ENCODE measurements around the gene PRR20G.

The PRR20G gene

DNA sequence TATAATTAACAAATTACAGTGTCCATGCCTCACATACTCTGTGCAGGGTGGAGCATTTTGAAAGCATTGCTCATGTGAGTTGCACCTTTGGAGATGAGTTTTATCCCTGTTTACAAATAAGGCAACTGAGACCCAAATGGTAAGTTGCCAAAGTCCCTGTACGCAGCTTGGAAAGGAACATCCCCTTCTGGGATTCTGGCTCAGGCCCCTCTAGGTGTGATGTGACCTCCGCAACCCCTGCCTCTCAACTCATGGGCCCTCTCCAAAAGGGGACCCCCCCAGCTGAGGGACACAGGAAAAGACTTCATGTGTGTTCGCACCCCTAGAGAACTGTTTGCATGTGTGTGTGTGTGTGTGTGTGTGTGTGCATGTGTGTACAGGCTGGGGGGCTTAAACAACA, 25.3 kb downstream of the PRR20G start:
- no peak for DNase-seq

DNA sequence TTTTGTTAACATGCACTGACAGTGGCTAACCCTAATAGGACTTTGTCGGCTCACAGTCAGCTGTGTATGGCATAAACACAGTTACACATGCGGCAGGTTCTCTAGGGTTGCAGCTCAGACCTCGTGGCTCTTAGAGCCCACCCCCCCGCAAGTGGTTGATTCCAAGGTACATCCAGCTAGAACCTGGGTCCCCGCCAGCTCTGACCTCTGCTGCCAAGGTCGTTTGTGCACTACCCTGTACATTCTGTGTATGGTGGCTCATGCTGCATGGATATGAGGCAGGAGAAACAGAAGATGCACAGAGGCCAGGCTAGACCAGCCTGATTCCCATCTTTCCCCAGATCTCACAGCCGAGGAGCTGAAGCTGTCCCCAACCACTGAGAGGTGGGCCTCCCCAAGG, 25.9 kb downstream of the PRR20G start:
- DNase-seq, result no peak

DNA sequence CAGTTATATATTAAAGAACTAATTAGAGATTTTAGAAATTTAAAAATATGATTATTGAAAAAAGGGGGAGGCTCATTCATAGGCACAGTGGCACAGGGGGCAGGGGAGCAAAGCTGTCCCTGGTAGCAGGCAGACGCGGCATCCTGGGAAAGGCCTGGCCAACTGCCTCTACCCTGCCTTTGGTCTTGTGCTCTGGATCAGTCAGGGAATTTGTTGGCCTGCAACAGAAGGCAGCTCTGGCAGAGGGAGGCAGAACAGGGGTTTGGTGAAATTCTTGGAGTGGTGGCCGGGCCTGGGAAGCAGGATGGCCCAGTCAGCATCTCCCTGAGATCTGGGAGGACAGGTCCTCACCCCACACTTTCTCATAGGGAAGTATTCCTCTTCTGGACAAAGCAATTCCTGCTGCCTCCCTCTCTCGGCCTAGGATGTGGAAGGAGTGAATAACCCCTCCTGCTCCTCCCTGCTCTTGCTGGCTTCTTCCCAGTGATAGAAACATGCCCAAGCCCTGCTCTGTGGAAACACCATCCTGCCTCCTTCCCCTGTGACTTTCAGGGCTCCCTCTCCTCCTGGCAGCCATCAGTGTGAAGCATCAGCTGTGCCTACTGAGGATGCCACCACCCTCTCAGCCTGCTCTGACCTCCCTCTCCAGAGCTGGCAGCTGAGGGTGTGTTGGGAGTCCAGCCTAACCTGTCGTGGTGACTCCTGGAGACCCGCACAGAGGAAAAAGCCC, 26.9 kb downstream of the PRR20G start:
- DNase-seq, result no peak

DNA sequence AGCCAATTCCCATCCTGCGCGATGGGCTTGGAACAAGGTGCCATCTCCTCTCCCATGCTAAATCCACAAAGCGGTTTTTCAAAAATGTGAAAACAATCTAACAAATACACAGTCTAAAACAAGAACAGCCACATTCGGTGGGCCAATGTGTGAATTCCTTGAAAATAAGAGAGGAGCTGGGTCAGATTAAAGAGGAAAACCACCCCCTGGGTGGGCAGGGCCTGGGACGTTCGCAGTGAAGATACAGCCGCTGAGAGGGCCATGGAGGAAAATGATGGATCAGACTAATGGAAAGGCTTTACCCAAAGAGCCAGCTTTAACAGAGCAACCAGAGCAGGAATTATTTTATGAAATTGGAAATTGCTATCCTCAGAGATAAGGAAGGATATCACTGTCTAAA, 27.4 kb downstream of the PRR20G start:
- DNase-seq, result no peak

DNA sequence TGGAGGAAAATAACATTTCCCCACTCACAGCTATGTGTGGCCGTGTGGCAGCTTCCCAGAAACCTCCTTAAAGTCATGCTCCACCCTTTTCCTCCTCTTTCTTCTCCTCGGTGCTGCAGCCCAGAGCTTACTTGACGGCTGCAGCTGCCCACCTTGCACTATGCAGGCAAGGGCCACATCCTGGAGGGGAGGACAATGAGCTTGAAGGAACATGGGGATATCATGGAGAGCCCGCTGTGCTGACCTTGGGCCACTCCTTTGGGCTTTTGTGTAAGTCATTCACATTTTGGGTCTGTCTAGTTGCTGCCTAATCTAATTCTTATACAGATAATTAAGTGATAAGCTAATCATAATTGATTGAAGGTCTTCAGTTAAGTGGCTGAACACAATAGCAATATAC, 28.0 kb downstream of the PRR20G start:
- no peak for DNase-seq

DNA sequence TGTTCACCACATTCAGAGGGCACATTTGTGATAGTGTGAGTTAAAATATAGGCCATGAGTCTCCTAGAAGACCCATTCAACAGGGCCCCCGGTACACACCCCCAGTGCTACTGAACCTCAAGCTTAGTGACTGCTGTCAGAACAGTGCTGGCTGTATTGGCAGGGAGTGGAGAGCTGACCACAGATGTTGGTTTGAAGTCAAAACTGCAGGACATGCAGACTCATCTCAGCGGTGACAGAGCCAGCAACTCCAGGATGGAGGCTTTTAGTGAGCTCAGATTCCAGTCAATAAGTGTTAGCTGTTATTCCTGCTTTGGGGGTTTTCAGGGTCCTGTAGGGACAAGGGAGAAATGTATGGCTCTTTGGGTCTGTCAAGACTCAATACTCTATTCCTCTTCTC, 29.1 kb downstream of the PRR20G start:
- DNase-seq, result no peak

DNA sequence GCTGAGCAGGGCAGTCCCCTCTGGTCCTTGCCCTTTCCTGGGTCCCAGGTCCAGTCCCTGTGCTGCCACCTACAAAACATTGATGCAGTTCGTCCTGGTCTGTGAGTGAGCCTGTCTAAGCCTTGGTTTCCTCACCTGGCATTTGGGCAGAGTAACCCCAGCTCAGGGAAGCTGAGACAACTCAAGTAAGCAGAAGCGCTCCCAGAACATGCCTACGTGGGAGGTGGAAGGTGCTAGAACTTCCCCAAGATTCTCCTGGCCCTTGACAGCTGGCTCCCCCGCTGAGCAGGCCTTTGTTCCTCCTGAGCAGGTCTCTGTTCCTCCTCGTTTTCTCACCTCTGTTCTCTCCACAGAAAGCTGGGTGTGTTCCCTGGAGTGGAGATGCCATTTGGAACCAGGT, 30.5 kb downstream of the PRR20G start:
- no peak for DNase-seq

DNA sequence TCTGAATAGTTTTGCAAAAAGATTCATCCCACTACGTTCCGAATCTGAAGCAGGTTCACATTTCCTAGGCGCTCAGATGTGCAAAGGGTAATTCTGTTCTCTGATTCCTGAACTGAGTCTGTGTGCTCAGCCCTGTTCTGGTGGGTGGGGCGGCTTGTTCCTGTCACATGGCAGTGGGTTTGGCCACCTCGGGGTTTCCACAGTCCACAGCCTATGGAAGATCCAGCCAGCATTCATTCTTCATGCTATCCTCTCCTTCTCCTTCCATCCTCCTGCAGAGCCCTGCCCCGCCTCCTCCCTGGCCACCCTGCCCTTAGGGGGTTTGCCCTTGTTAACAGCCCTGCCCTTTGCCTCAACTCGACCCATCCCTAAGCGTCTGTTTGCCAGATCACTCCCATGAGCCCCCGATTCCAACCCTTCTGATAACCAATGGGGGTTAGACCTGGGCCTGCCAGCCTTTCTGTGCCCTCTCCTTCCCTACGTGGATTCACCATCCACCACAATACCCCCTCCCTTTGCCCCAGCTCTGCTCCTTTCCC, 31.0 kb downstream of the PRR20G start:
- DNase-seq, result no peak

DNA sequence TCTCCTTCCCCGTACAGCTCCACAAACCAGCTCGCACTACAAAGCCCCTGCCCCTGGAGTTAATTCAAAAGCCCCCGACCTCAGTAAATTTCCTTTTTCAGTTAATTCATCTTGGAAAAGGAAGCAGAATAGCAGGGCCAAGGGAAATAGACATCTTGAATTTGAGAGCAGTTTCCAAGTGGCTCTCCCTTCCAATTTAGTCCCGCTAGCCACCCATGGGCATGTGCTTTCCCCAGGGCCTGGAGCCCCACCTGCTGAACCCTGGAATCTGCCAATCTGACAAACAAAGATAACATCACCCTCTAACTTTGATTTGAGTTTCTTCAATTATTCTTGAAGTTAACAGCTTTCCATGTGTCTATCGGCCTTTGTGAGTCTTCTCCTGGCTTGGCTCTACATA, 31.7 kb downstream of the PRR20G start:
- no peak for DNase-seq

DNA sequence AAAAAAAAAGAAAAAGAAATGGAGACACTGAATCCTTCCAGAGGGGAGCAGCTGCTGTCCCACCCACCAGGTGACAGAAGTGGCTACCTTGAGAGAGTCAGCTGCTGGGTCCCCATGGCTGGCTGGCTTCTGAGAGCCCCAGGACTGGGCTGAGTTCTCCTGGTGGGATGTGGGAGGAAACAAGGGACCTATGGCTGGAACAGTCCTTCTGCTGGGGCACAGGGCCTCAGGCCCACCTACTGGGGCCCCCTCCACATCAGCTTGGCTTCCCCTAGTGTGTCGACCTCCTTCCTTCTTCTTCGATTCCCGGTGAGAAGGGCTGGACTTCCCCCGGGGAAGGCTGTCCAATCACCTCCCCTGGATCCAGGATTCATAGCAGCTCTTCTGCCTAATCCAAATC, 32.3 kb downstream of the PRR20G start:
- DNase-seq, result no peak

DNA sequence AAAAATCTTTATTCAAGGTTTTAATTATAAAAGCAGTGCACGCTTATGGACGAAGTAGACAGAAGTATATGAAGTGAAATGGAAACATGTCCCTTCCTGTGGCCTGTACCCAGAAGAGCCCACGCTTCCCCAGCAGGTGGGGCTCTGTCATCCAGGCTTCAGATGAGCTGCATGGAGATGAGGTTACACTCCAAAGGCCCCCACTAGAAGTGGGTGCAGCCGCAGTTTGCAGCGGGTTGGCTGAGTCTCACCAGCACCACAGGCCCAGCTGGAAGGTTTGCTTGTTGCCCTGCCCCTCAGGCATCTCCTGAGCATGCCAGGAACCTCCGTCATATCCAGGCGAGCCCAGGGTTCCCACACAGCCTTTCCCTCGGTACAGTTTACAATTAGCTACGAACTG, 33.1 kb downstream of the PRR20G start:
- DNase-seq, result no peak

DNA sequence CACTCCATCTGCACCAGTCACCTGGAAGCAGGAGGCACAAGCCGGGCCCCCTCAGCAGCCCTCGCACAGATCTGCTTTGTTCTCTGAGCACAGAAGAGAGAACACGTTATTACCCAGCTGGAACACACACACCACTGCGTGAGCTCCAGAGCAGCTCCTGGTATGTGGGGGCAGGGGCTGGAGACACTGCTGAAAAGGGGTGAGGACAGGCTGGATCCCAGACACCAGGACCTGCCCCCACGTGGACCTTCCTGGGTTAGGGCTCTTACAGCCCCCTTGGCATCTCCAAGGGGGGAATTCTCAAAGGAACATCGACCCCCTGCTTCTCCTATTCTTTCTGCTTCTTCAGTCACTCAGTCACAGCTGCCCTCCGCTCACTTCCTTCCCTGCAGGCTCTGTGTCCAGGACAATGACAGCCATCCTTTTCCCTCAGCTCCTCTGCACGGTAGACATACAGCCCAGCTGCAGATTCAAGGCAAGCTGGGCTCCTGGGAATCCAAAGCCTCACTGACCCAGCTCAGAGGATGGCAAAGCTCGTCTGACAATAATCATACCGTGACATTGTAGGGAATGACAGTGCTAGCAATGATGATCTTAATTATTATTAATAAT, 33.7 kb downstream of the PRR20G start:
- DNase-seq, result no peak

DNA sequence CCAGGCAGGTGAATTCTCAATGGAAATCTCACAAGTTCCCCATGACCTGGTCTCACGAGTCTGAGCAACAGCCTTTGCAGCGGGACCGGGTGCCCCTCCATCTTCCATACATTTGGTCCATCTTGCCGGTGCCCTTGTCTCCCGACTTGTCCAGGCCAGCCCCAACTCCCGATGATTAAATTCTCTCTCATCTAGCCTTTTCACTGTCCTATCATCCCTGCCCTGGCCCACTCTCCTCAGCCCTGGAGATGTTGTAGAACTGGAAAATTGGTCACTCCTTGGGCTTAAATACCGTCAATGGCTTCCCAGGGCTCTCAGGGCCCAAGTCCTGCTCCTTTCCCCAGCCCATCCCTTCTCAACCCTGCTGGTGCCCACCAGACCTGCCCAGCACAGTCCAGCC, 34.4 kb downstream of the PRR20G start:
- DNase-seq, result no peak

DNA sequence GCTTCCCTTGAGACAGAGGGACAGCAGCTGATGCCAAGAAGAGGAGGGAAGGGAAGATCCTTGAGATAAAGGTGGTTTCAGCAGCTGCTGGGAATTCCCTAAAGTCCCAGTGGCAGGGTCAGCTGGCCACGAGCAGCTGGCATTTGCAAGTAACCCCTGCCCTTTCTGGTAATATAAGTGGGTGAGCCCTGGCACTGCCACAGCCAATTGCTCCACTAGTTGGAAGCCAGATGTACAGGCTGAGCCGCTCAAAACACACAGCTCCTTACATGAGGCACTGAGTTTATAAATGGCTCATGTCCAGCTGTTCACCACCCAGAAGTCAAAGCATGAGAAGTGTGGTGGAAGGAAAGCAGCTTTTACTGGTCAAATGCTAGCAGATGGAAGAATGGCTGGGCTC, 35.4 kb downstream of the PRR20G start:
- DNase-seq, result no peak

DNA sequence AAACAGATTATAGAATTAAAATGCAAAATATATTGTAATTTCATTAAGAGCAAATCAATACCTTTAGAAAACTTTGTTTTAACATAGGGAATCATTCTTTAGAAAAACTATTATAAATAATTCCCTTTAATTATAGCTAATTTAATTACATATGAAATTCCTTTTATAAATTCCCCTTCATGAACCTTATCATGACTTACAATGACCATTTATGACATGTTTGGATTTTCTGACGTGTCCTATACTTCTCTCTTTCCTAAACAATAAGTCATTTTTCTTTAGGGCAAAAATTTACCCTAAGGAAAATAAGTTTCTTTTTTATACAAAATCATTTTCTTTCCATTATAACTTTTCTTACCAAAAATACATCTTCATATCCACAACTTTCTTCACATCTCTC, 37.8 kb downstream of the PRR20G start:
- DNase-seq, result no peak

DNA sequence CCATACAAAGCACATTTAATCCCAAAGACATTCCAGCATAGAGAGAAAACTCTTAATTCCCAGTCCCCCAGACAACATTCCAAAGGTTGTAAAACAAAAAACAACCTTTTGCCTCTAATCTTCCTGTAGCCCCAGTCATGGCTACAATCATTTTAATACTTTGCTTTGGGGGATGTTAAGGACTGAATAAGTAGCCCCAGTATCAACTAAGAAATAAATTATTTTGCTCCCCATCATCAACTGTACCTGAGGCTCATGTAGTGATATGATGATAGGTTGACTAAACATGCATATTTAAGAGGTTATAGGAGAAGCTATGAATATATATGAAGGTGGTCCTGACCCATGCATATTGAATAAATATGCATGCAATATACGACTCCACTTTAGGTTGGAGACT, 40.6 kb downstream of the PRR20G start:
- DNase-seq, result no peak

DNA sequence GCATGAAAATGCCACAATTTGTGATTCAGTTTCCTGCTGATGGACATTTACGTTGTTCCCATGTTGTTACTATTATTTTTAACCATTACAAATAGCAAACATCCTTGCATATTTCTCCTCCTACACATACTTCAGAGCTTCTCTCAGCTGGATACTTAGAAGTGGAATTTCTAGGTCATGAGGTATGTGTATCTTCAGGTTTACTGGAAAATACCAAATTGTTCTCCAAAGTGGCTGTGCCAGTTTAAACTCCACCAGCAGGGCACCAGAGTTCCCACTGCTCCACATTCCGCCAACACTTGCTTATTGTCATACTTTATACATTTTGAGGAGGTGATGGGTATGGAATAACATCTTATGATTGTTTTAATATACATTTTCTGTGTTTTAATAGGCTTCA, 49.2 kb downstream of the PRR20G start:
- DNase-seq, result no peak

DNA sequence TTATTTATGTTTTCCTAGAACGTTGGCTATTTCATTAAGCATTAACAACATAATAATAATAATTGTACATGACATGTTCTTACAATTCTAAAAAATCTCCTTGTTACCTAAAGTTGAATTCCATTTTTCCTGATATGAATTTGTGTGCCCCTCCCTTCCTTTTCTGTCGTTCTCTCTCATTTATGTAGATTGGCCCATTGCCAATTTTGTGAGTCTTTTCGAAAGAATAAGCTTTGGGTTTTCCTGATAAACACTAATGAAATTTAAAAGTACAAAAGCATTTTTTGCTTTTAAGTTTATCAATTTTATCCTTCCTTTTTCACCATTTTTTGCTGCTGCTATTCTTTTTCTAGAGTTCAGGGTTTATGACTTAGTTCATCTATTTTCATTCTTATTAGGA, 50.0 kb downstream of the PRR20G start:
- DNase-seq, result no peak

DNA sequence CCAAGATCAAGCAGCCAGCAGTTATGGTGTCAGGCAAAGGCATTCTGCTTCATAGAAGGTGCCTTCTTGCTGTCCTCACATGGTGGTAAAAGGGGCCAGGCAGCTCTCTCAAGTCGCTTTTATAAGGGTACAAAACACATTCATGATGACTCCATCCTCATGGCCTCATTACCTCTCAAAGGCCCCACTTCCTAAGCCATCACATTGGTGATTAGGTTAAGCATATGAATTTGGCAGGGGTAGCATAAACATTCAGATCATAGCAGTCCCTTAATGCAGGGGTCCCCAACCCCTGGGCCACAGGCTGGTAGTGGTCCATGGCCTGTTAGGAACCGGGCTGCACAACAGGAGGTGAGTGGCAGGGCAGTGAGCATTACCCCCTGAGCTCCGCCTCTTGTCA, 52.1 kb downstream of the PRR20G start:
- no peak for DNase-seq

DNA sequence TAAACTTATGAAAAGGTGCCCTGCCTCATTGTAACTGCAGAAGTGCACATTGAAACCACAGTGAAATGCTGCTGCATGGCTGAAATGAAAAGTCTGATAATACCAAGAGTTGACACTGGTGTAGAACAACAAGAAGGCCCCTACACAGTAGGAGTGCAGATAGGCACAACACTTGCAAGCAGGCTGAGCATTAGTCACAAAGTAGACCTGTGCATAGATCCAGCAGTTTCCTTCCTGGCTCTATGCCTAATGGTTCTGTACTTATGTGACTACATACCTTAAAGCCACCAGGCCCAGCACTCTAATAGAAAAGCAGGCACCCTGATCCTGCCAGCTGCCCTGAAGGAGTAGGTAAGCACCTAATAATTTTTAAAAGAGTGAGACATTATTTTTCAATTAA, 53.1 kb downstream of the PRR20G start:
- DNase-seq, result no peak

Data from effector CD8-positive, alpha-beta T cell (primary cell).